Measurements from ENCODE around the gene FAM174C. TPM values are rescaled to one million over a fixed set of nuclear protein-coding genes. Genes with fewer than 3 reads are reported as not detected.

Gene FAM174C
- total RNA-seq, 1 experiment from 2014 or later = 77.1 TPM

- Histone ChIP-seq H3K9me3 (ENCODE audit: control insufficient read depth in 1 of 2, insufficient read depth in 1 of 2, low read depth in 1 of 2, low read length in 2 of 2) (no peaks in the 10 kb centered on the region), H3K36me3 (ENCODE audit: control insufficient read depth in 1 of 2, insufficient read depth in 2 of 2, low read length in 2 of 2) (peaks cover 6 to 7% of the 10 kb centered on the region in 2 experiments; a peak in 3 of 4 replicates), H3K9ac (ENCODE audit: low read length) (peak overlapping the region; percentile 99), H3K79me2 (ENCODE audit: insufficient read depth, low read length) (peaks cover 21% of the 10 kb centered on the region), H3K4me1 (ENCODE audit: control insufficient read depth in 1 of 2, insufficient read depth in 2 of 2, low read length in 2 of 2) (peaks cover 59 to 95% of the 10 kb centered on the region in 2 experiments), H3K4me2 (ENCODE audit: low read length) (peak overlapping the region; percentile 98), H3K9me2 (ENCODE audit: insufficient read depth) (no peaks in the 10 kb centered on the region), H2AFZ (ENCODE audit: low read depth, low read length, poor library complexity, severe bottlenecking) (no peak overlapping the region), H3K27me3 (ENCODE audit: insufficient read depth, low read length) (no peaks in the 10 kb centered on the region), H3K4me3 (replicated peaks in 1 of 2; ENCODE audit: low read depth in 1 of 2, low read length in 2 of 2) (peak overlapping the region; percentile 85 to 89), H3K27ac (ENCODE audit: low read depth, low read length) (peak overlapping the region; percentile 99), H4K20me1 (ENCODE audit: insufficient read depth) (no peaks in the 10 kb centered on the region)
- ATAC-seq (peak; percentile 8), DNase-seq (ENCODE audit: low read depth, low spot score) (no peak)
- intact Hi-C loops (cut with micrococcal nuclease) = no loop called here
- BruUV-seq (replicated peaks) = TSS peak; percentile 50
- POLR2A ChIA-PET = interaction anchor here (0.6 to 4.4 kb wide), 4 partner anchors 7 to 18 kb away, joined by 3 to 54 read pairs (median 5); partner anchors contain the start of gene CIRBP
- CTCF ChIA-PET = interaction anchor here (0.9 to 1.6 kb wide), 2 partner anchors 15 to 18 kb away, joined by 3 to 15 read pairs; no protein-coding TSS in a partner anchor
- RAD21 ChIA-PET (ENCODE audit: low non-redundant PET in 1 of 2, low total read pairs in 2 of 2, uncharacterized antibody in 2 of 2, unreplicated experiment in 2 of 2) = interaction anchor here in 1 of 2 experiments (1.3 kb wide), 1 partner anchor 9 kb away, joined by 3 read pairs; no protein-coding TSS in a partner anchor
- TF ChIP-seq CEBPB (IDR thresholded peaks at IDR 0.05; ENCODE audit: low read depth) = no peak
- TF ChIP-seq SRF (IDR thresholded peaks at IDR 0.05; ENCODE audit: low read depth) = no peak
- no peak for TF ChIP-seq EGR1 (IDR thresholded peaks at IDR 0.05; ENCODE audit: low read depth)
- no peak for TF ChIP-seq ELF1 (IDR thresholded peaks at IDR 0.05; ENCODE audit: borderline replicate concordance, low read depth)
- no peak for TF ChIP-seq EZH2phosphoT487 (IDR thresholded peaks at IDR 0.05; ENCODE audit: borderline replicate concordance)
- TF ChIP-seq RAD21 (IDR thresholded peaks at IDR 0.05; ENCODE audit: low read depth) = no peak
- TF ChIP-seq ZBTB33 (IDR thresholded peaks at IDR 0.05; ENCODE audit: extremely low read depth, insufficient replicate concordance, low read length) = no peak
- no peak; a peak in 1 of 6 replicates for TF ChIP-seq CTCF (IDR thresholded peaks at IDR 0.05 in 2 of 3, conservative IDR thresholded peaks at IDR 0.05 in 1 of 3; ENCODE audit: borderline replicate concordance in 1 of 3, insufficient read depth in 1 of 3, low read depth in 2 of 3, low read length in 2 of 3)
- TF ChIP-seq CBX3 (IDR thresholded peaks at IDR 0.05; ENCODE audit: low read depth) = no peak
- TF ChIP-seq MAX (IDR thresholded peaks at IDR 0.05) = no peak
- peak; percentile 68 for TF ChIP-seq POLR2AphosphoS5 (IDR thresholded peaks at IDR 0.05; ENCODE audit: low read depth, low read length)
- no peak for TF ChIP-seq FOSL1 (IDR thresholded peaks at IDR 0.05; ENCODE audit: low read depth)
- no peak for TF ChIP-seq YY1 (IDR thresholded peaks at IDR 0.05; ENCODE audit: extremely low read depth, insufficient replicate concordance, low read depth, low read length)
- TF ChIP-seq POLR2A (IDR thresholded peaks at IDR 0.05; ENCODE audit: borderline replicate concordance, extremely low read depth, insufficient read depth, insufficient read length) = peak; percentile 31
- TF ChIP-seq ATF3 (IDR thresholded peaks at IDR 0.05) = no peak
- peak; percentile 46 for TF ChIP-seq ZFX (IDR thresholded peaks at IDR 0.05)
- TF ChIP-seq SP1 (IDR thresholded peaks at IDR 0.05; ENCODE audit: low read depth) = no peak
- no peak for TF ChIP-seq REST (IDR thresholded peaks at IDR 0.05; ENCODE audit: low read depth)
These were observed 13.3 kb upstream of the FAM174C start for GRCh38 chr19:1261798-1262622.
